ENCODE results near the gene PPP1R13L.

GRCh38 chr19:45417151-45417550 lies 12.3 kb upstream of the PPP1R13L start:
- no peak for TF ChIP-seq CTCF (conservative IDR thresholded peaks at IDR 0.05; ENCODE audit: low read length)
- no peak for TF ChIP-seq EZH2phosphoT487 (IDR thresholded peaks at IDR 0.05; ENCODE audit: borderline replicate concordance)
